Central memory CD8-positive, alpha-beta T cell (primary cell): ENCODE measurements around the gene TXK.
A peak's percentile ranks its signal among the peaks of the same experiment; 100 is the strongest.

Source experiments
- ATAC-seq: fragments of 150-1000 bp; cut with Tn5 transposase; replicated peaks from 2 replicates; pipeline ENCODE4 v1.10.0; 2022; ENCODE audit warnings: mild to moderate bottlenecking, moderate FRiP score, moderate number of reproducible peaks; ENCODE audit not compliant: poor library complexity, severe bottlenecking; ENCODE audit errors: extremely low read depth
- DNase-seq, 2 donors: peaks; one replicate each; pipeline ENCODE4 v3.0.0; 2021; ENCODE audit warnings: low spot score in 2 of 2
- H3K27ac Mint-ChIP-seq: one replicate; pipeline ENCODE4 v1.8.0; 2022; ENCODE audit warnings: low read depth, mild to moderate bottlenecking, moderate library complexity, mixed read lengths
- H3K27me3 Mint-ChIP-seq: one replicate; pipeline ENCODE4 v1.8.0; 2022; ENCODE audit warnings: mixed read lengths
- H3K36me3 Mint-ChIP-seq: one replicate; pipeline ENCODE4 v1.8.0; 2022; ENCODE audit warnings: mild to moderate bottlenecking, moderate library complexity, mixed read lengths; ENCODE audit not compliant: insufficient read depth
- H3K4me1 Mint-ChIP-seq: one replicate; pipeline ENCODE4 v1.8.0; 2022; ENCODE audit warnings: mixed read lengths
- H3K4me3 Mint-ChIP-seq: one replicate; pipeline ENCODE4 v1.8.0; 2022; ENCODE audit warnings: mild to moderate bottlenecking, moderate library complexity, mixed read lengths
- H3K9me3 Mint-ChIP-seq: one replicate; pipeline ENCODE4 v1.8.0; 2022; ENCODE audit warnings: mixed read lengths

TXK gene

GRCh38 chr4:48129307-48130014, 4.6 kb downstream of the TXK start:
- DNase-seq (no peak), ATAC-seq (no peak)
- Mint-ChIP-seq H3K9me3 (no peaks in the 10 kb centered on the region), H3K27ac (peak overlapping the region; percentile 84), H3K4me1 (peaks cover 30% of the 10 kb centered on the region), H3K27me3 (no peaks in the 10 kb centered on the region), H3K4me3 (peak overlapping the region; percentile 78), H3K36me3 (peaks cover 8% of the 10 kb centered on the region)

DNA sequence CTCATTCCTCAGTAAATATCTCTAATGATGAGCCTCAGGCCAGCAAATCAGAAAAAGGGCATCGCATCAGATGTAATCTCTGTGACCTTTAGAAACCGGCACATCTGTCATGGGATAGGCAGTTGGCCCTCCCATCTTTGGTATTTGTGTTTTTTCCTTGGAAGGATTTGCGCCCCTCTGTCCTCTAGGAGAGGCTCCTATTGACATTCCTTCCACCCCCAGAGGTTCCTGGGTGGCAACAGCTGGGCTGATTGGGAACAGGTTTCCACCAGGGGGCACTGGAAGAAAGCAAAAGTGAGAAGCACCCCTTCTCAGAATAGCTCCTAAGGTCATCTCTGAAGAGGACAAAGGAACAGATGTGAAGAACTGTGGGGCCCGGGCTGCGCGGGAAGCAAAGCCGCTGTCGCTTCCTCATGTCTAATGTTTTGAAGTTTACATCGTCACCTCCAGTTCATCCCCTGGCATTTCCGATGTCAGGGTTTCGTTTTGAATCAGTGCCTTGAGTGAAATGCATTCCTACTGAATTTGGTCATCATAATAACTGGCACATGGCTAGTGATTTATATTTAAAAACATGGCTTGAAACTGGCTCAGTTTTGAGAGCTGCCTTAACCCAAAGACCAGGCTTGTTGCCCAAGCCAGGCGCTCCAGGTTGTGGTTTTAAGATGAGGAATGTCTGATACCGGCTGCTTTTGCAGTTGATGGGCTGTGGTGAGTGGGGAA, 6.2 kb downstream of the TXK start:
- peak overlapping the region; percentile 66 for H3K4me3 Mint-ChIP-seq
- peaks cover 8% of the 10 kb centered on the region for H3K36me3 Mint-ChIP-seq
- H3K9me3 Mint-ChIP-seq: no peaks in the 10 kb centered on the region
- H3K27ac Mint-ChIP-seq: peak overlapping the region; percentile 84
- DNase-seq (peak; percentile 28 to 30), ATAC-seq (peak; percentile 66)
- no peaks in the 10 kb centered on the region for H3K27me3 Mint-ChIP-seq
- H3K4me1 Mint-ChIP-seq: peaks cover 34% of the 10 kb centered on the region

DNA sequence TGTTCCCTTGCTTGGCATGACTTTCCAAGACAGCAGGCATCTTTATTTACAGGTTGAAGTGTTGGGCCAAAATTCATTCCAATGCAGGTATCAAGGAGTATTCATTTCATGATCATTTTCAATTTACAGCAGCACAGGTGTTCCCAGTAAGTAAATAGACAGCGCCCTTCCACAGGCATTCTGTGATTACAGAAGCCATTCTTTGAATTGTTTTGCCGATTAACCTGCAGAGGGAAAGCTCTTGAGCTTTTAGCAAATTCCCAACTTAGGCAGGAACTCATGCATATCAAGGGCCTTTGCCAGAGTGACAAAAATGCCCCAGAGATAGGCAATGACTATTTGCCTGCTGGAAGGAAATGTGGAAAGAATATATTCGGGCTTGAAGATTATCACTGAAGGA, 6.8 kb downstream of the TXK start:
- Mint-ChIP-seq H3K27ac (peak overlapping the region; percentile 84), H3K27me3 (no peaks in the 10 kb centered on the region), H3K9me3 (no peaks in the 10 kb centered on the region), H3K4me1 (peaks cover 34% of the 10 kb centered on the region), H3K4me3 (peak overlapping the region; percentile 66), H3K36me3 (peaks cover 8% of the 10 kb centered on the region)
- DNase-seq (no peak), ATAC-seq (no peak)

DNA sequence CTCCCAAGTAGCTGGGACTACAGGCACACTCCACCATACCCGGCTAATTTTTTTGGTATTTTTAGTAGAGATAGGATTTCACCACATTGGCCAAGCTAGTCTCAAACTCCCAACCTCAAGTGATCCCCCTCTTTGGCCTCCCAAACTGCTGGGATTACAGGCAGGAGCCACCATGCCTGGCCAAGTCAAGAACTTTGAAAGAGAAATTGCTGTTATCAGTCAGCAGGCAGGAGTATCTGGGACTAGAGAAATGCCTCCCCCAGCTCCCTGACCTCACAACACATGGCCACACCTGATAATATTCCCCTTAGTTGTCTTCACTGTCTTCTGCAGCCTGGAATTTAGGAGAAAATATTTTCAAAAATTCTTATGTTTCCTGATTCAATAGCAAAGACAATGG, 7.4 kb downstream of the TXK start:
- H3K27ac Mint-ChIP-seq: no peak overlapping the region

GRCh38 chr4:48124870-48125269, 9.2 kb downstream of the TXK start:
- H3K27ac Mint-ChIP-seq: no peak overlapping the region
- H3K4me3 Mint-ChIP-seq: no peak overlapping the region
- H3K4me1 Mint-ChIP-seq: peaks cover 33% of the 10 kb centered on the region

More for the DNA sequence above, 7.4 kb downstream of the TXK start:
- DNase-seq: no peak
- peaks cover 34% of the 10 kb centered on the region for H3K4me1 Mint-ChIP-seq
- H3K4me3 Mint-ChIP-seq: no peak overlapping the region
- H3K27me3 Mint-ChIP-seq: no peaks in the 10 kb centered on the region
- no peak for ATAC-seq
- H3K36me3 Mint-ChIP-seq: peaks cover 6% of the 10 kb centered on the region
- H3K9me3 Mint-ChIP-seq: no peaks in the 10 kb centered on the region

DNA sequence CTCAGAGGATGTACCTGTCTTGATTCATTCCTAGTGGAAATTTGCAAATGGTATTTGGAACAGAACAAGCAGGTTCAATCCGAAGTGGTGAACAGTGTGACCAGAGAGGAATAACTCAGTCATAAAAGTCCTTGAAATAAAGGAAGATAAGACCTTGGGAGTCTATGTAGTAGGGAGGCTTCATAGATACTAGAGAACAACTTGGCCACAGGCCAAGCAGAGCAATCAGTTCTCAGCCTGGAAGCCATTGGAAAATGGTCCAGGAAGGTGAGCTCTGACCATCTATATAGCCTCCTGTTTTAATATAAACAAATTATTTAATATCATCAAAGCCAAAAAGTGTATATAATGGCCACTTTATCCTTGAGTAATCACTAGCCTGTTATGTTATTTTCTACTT, 11.3 kb downstream of the TXK start:
- H3K27me3 Mint-ChIP-seq: no peaks in the 10 kb centered on the region
- H3K4me1 Mint-ChIP-seq: peaks cover 22% of the 10 kb centered on the region
- no peak overlapping the region for H3K4me3 Mint-ChIP-seq
- no peaks in the 10 kb centered on the region for H3K9me3 Mint-ChIP-seq
- no peak for DNase-seq
- H3K36me3 Mint-ChIP-seq: no peaks in the 10 kb centered on the region
- no peak for ATAC-seq
- no peak overlapping the region for H3K27ac Mint-ChIP-seq

More at GRCh38 chr4:48124870-48125269, 9.2 kb downstream of the TXK start:
- no peak for DNase-seq
- Mint-ChIP-seq H3K27me3 (no peaks in the 10 kb centered on the region), H3K36me3 (peaks cover 3% of the 10 kb centered on the region), H3K9me3 (no peaks in the 10 kb centered on the region)
- ATAC-seq: no peak

DNA sequence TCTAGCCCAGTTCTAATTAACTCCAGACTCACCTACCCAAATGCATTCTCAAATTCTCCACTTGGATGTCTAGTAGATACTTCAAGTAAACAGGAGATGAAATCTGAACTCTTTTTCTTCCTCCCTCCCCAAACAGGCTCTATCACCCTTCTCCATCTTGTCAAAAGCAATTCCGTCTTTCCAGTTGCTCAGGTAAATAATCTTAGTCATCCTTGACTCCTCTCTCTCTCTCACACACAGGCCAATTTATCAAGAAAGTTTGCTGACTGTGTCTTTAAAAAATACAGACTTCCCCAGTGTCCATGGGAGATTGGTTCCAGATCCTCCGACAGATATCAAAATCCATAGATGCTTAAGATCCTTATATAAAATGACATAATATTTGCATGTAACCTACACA, 12.9 kb downstream of the TXK start:
- DNase-seq (no peak), ATAC-seq (no peak)
- Mint-ChIP-seq H3K9me3 (no peaks in the 10 kb centered on the region), H3K4me1 (peaks cover 18% of the 10 kb centered on the region), H3K27ac (no peak overlapping the region), H3K36me3 (peaks cover 2% of the 10 kb centered on the region), H3K27me3 (no peaks in the 10 kb centered on the region), H3K4me3 (no peak overlapping the region)

- Mint-ChIP-seq H3K27ac (no peak overlapping the region), H3K4me3 (no peak overlapping the region), H3K27me3 (no peaks in the 10 kb centered on the region), H3K4me1 (peaks cover 18% of the 10 kb centered on the region), H3K36me3 (peaks cover 2% of the 10 kb centered on the region), H3K9me3 (no peaks in the 10 kb centered on the region)
- no peak for DNase-seq
- no peak for ATAC-seq
Observed at GRCh38 chr4:48120132-48120531, 13.9 kb downstream of the TXK start.

DNA sequence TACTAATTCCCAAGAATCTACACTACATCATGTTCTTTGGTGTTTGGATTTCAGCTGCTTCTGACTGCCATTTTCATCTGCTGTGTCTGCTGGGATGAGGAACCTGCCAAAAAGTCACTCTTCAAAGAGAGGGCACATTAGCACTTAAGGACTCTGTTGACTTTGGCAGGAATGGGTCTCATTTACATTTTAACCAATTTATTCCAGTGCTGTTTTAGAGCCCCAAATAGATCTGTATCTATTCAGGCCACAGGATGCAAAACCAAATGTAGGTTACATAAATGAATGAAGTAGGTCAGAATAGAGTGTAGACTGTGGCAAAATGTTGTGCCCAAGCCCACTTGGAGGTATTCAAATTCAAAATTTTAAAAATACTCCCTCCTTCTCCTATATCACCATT, 14.4 kb downstream of the TXK start:
- Mint-ChIP-seq H3K27me3 (no peaks in the 10 kb centered on the region), H3K4me3 (no peak overlapping the region), H3K36me3 (peaks cover 2% of the 10 kb centered on the region), H3K9me3 (no peaks in the 10 kb centered on the region), H3K27ac (no peak overlapping the region), H3K4me1 (peaks cover 18% of the 10 kb centered on the region)
- ATAC-seq (no peak), DNase-seq (no peak)

DNA sequence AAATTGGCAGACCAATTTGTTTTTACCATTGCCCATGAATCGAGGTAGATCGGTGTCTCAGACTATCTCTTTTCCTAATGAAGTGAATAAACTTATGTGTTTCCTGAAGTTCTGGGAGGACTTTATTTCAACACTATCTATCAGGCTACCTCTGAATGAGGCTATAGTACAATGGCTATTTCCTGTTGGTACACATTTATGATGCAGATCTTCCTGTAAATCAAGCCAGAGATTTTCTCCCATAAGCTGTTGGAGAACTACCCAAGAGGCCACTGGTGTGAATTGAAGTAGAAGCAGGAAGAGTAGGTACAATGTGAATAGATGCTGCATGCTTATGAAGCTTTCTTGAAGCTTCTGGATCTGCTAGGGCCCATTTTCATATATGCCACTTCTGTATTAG, 16.0 kb downstream of the TXK start:
- no peak overlapping the region for H3K4me3 Mint-ChIP-seq
- H3K27me3 Mint-ChIP-seq: no peaks in the 10 kb centered on the region
- DNase-seq (no peak), ATAC-seq (no peak)
- H3K9me3 Mint-ChIP-seq: no peaks in the 10 kb centered on the region
- H3K27ac Mint-ChIP-seq: no peak overlapping the region
- H3K4me1 Mint-ChIP-seq: peaks cover 17% of the 10 kb centered on the region
- peaks cover 2% of the 10 kb centered on the region for H3K36me3 Mint-ChIP-seq

- ATAC-seq: no peak
- peaks cover 27% of the 10 kb centered on the region for H3K4me1 Mint-ChIP-seq
- H3K27me3 Mint-ChIP-seq: no peaks in the 10 kb centered on the region
- DNase-seq: no peak
- no peak overlapping the region for H3K4me3 Mint-ChIP-seq
- H3K36me3 Mint-ChIP-seq: peaks cover 5% of the 10 kb centered on the region
- H3K27ac Mint-ChIP-seq: no peak overlapping the region
- H3K9me3 Mint-ChIP-seq: no peaks in the 10 kb centered on the region
Observed at GRCh38 chr4:48116582-48116981, 17.5 kb downstream of the TXK start.

- H3K27me3 Mint-ChIP-seq: no peaks in the 10 kb centered on the region
- H3K4me3 Mint-ChIP-seq: no peak overlapping the region
- H3K36me3 Mint-ChIP-seq: peaks cover 7% of the 10 kb centered on the region
- no peak for ATAC-seq
- no peak overlapping the region for H3K27ac Mint-ChIP-seq
- H3K9me3 Mint-ChIP-seq: no peaks in the 10 kb centered on the region
- H3K4me1 Mint-ChIP-seq: peaks cover 27% of the 10 kb centered on the region
- no peak for DNase-seq
Observed at GRCh38 chr4:48114412-48114811, 19.6 kb downstream of the TXK start.

DNA sequence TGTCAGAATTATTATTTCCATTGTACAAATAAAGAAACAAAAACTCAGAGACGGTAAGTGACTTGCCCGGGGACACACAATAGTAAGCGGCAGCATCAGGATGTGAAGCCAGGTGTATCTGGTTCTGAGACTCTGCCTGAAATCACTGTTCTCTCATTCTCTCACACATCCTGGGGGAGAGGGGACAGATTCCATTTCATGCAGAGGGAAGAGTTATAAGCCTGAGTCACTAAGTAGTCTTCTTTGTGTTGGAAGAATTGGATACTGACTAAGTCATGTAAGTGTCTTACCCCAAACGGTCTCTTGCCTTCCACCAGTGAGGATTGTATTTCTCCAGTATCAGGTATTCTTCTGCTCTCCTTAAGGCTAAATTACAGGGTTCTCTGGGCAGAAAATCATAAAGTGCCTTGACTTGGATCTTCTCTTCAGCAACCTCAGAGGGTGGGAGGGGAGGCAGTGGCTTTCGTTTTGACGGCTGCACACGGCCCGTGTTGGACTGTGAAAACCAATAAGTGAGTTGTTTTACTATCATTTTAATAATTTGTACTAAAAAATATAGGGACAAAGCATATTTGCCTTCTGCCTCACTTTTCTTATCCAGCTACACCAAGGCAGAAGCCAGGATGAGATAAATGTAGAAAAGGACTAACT, 21.9 kb downstream of the TXK start:
- H3K27me3 Mint-ChIP-seq: no peaks in the 10 kb centered on the region
- H3K36me3 Mint-ChIP-seq: peaks cover 15% of the 10 kb centered on the region
- DNase-seq: no peak
- H3K4me3 Mint-ChIP-seq: peak overlapping the region; percentile 37
- ATAC-seq: peak; percentile 45
- H3K27ac Mint-ChIP-seq: peak overlapping the region; percentile 46
- H3K9me3 Mint-ChIP-seq: no peaks in the 10 kb centered on the region
- peaks cover 22% of the 10 kb centered on the region for H3K4me1 Mint-ChIP-seq
